Spleen (tissue), 7 donors: ENCODE results near the gene KREMEN1.

ENCODE experiments used
- POLR2A ChIP-seq, 3 donors: fragments of 450-650 bp; IDR thresholded peaks; one replicate each; pipeline ENCODE4 v1.5.1; 2017; ENCODE audit warnings: antibody characterized with exemption in 3 of 3, mild to moderate bottlenecking in 1 of 3
- POLR2AphosphoS5 ChIP-seq, 3 donors: sonication (generic); formaldehyde crosslinking; IDR thresholded peaks; one replicate each; pipeline ENCODE4 v1.5.1; 2017; ENCODE audit warnings: antibody characterized with exemption in 3 of 3
- TF ChIP-seq, protein P1 (sequence below), 11 experiments: fragments of 200-600 bp in 7 of 11; fragments of 450-650 bp in 4 of 11; sonication (generic) in 4 of 11; IDR thresholded peaks in 8 of 11; conservative IDR thresholded peaks in 3 of 11; 1 replicate in 7 of 11; 2 replicates in 4 of 11; pipeline versions ENCODE4 v1.4.0 to v1.8.0; 2016 to 2021; ENCODE audit warnings: antibody characterized with exemption in 11 of 11, inconsistent platforms in 4 of 11, mild to moderate bottlenecking in 1 of 11
- donor health status: DM: no; HTN: no; CAD: no; lungs with moderate emphysema.
- donor health status: DM: no; HTN: no; CAD: no.
- donor health status: DM: no; HTN: no; CAD: no.

DNA sequence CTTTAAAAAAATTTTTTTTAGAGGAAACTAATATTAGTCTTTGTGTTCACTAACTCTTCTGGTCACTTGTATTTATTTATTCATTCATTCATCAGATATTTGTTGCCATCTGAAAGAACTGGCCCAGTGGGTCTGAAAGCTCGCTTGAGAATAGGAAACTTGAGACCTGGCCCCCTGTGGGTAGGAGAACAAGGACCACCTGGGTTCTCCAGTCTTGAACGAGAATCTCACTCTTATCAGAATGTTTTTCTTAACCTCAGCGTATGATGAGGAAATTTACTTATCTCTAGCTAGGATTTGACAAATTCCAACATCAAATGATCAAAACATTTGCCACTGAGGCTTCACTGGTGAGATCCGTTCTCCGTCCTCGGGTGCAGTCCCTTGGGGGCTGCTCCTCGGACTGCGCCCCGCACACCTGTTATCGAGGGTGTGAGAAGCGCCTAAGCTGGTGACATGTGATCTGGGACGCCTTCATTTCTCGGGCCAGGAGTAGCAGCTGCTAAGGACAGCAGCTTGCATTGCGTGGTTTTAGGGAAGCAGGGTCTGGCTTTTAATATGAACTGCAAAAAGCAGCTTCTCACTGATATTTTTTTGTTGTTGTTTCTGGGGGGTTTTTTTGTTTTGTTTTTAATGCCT lies 17.5 kb upstream of the KREMEN1 start:
- TF ChIP-seq POLR2A (IDR thresholded peaks at IDR 0.05), result no peak
- no peak for TF ChIP-seq POLR2AphosphoS5 (IDR thresholded peaks at IDR 0.05)
- TF ChIP-seq, protein P1, sequence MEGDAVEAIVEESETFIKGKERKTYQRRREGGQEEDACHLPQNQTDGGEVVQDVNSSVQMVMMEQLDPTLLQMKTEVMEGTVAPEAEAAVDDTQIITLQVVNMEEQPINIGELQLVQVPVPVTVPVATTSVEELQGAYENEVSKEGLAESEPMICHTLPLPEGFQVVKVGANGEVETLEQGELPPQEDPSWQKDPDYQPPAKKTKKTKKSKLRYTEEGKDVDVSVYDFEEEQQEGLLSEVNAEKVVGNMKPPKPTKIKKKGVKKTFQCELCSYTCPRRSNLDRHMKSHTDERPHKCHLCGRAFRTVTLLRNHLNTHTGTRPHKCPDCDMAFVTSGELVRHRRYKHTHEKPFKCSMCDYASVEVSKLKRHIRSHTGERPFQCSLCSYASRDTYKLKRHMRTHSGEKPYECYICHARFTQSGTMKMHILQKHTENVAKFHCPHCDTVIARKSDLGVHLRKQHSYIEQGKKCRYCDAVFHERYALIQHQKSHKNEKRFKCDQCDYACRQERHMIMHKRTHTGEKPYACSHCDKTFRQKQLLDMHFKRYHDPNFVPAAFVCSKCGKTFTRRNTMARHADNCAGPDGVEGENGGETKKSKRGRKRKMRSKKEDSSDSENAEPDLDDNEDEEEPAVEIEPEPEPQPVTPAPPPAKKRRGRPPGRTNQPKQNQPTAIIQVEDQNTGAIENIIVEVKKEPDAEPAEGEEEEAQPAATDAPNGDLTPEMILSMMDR (IDR thresholded peaks at IDR 0.05 in 8 of 11, conservative IDR thresholded peaks at IDR 0.05 in 3 of 11), result no peak
